NCI-H2196 treated with DMSO at 0.1 percent for 48 hours (cell line): ENCODE data around the gene RSF1.
"Not testable (repeated sequence)": the region's sequence is repeated elsewhere in the genome, so short reads cannot be mapped to it uniquely, and the experiment has no call there.

Experiments used
- DNase-seq: peaks from one replicate; lab custom pipeline; 2025; ENCODE audit not compliant: unreplicated experiment; lab: John Stamatoyannopoulos, UW

The RSF1 gene

DNA sequence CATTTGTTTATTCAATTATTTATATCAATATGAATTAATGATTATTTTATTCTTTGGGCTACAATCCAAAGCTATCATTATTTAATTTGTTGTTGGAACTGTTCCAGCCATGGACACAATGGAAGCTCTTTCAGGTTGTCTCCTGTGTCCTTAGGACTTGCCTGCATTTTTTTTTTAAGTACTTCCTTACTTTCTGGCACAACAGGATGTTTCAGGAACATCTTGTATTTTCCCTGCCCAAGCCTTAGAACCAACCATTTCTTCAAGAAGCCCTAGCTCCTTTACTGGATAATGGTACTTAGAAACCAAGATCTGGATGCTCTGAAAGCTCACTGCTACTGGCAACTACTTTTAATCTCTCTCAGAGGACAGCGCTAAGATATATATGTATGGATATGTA, 125.1 kb downstream of the RSF1 start:
- DNase-seq, result no peak

DNA sequence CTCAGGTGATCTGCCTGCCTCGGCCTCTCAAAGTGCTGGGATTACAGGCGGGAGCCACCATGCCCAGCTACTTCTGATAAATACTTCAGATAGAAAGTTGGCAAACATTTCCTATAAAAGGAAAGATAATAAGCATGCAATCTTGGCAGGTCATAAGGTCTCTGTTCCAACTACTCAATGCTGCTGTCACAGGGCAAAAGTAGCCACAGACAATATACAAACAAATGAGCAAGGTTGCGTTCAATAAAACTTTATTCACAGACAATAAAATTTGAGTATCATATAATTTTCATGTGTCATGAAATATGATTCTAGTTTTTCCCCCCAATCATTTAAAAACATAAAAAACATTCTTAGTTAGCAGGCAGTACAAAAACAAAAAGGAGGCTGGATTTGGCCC, 129.9 kb downstream of the RSF1 start:
- DNase-seq, result no peak

DNA sequence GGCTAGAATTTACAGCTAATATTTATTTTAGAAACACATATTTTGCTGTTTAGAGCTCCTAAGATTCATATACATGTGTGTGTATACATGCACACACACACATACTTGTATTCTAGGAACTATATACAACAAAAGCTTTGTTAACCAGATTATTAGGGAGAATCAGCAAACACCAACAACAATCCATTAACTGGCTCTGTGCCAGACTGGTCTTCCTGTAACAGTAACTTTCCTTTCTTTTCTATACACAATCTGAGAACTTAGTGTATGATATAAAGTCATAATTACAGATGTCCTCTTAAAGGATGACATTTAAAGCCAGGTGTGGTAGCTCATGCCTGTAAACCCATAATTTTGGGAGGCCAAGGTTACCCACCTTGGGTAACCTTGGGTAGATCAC, 133.4 kb downstream of the RSF1 start:
- DNase-seq, result no peak

DNA sequence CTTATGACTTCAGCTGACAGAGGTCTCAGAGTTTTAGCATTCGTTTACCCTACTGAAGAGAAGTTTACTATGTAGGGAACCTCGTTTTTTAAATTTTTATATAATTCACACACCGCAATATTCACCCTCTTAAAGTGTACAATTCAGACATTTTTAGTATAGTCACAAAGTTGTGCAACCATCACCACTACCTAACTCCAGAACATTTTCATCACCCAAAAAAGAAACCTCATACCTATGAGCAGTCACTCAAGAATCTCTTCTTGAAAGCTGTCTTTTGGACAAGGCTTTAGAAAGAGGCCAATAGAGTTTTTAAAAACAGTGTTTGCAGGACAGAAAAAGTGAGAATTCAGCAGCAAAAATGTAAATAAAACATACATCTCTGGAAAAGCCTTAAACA, 143.4 kb downstream of the RSF1 start:
- no peak for DNase-seq

GRCh38 chr11:77672264-77672663, 148.3 kb downstream of the RSF1 start:
- DNase-seq, result no peak

GRCh38 chr11:77669848-77670511, 150.5 kb downstream of the RSF1 start:
- peak; percentile 6 for DNase-seq

DNA sequence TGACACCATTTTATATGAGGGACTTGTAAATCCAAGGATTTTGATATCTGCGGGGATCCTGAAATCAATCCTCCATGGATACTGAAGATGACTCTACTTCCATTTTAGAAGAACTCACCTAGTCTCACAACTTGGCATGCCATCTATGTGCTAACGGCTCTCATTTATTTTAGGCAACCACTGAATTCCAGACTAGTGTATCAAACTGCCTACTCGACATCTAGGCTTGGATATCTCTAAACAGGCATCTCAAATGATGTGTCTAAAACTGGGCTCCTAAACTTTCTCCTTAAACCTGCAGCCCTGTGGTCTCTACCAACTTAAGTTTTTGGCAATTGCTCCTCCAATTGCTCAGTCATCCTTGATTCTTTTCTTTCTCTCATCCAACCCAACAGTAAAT, 151.8 kb downstream of the RSF1 start:
- DNase-seq, result no peak

GRCh38 chr11:77665240-77665965, 155.1 kb downstream of the RSF1 start:
- DNase-seq, result no peak

DNA sequence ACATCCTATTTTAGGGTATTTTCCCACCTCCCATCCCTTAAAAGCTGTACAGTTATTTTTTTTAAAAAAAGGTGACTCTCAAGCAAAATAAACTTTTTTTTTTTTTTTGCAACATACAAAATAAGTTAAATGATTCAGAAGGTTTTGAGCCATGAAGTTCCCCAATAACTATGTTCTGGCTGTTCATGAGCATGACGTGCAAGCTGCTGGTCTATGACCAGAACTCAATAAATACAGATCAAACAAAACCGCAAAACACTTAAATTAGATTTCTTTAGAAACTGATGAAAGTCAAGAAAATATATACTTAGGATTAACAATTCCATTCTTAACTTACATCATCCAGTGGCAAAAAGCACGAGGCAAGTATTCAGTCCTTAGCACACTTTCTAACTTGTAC, 158.9 kb downstream of the RSF1 start:
- DNase-seq, result no peak

DNA sequence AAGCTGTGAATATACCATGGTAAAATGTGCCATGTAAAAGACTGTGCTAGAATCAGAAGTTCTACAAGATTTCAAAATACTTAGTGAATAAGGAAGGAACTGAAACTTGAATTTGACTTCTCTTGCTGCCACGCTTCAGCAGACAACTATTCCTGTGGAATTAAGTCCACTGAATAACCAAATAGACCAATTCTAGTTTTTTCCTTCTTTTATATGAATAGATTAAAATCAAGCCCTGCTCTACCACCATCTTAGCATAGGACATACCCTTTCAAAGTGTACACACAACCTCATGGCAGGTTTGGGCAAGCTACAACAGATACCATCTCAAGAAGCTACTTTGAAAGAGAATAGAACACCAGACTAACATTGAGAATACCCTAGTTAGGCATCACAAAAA, 159.6 kb downstream of the RSF1 start:
- no peak for DNase-seq

GRCh38 chr11:77658213-77659013, 162.1 kb downstream of the RSF1 start:
- DNase-seq, result no peak

GRCh38 chr11:77656362-77656761, 164.2 kb downstream of the RSF1 start:
- DNase-seq, result no peak

DNA sequence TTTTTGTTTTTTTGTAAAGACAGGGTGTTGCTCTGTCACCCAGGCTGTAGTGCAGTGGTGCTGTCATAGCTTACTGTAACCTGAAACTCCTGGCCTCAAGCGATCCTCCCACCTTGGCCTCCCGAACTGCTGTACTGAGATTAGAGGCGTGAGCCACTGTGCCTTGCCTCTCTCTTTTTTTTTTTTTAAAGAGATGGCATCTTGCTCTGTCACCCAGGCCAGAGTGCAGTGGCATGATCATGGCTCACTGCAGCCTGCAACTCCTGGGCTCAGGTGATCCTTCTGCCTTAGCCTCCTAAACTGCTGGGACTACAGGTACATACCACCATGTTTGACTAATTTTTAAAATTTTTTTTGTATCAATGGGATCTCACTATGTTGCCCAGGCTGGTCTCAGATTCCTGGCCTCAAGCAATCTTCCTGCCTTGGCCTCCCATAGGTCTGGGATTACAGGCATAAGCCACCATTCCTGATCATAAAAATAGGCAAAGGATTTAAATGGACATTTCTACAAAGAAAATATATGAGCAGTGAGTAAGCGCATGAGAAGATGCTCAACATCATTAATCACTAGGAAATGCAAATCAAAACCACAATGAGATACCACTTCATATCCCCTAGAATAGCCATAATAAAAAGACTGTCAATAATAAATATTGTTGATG, 165.6 kb downstream of the RSF1 start:
- no peak for DNase-seq

- no peak for DNase-seq
These were observed 170.4 kb downstream of the RSF1 start for GRCh38 chr11:77650123-77650522.

DNA sequence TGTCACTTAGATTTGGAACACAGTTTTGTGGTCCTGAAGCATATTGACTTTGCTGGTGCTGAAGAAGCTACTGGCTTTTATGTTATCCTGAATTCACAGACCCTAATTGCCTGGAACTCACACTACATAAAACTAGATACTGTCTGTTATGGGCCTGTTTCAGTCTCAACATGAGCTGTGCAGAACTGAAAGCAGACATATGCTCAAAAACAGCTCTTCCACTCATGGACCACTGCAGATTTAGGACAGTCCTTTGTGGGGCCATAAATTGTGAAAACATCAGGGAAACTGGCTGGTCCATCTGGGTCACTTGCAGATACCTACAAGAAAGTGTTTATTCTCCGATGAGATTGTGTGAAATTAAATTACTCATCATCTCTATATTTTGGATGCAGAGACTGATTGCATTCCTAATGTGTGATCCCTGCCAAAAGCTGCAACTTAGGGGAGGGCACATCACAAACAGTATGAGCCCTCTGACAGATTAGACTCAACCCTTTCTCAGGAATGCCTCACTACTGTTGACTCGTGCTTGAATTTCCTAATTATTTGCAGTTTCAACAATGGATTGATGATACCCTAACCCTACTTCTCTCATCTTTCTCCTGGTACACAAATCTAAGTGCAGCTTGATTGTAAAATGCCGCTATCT, 172.7 kb downstream of the RSF1 start:
- DNase-seq, result no peak

GRCh38 chr11:77644887-77645286, 175.6 kb downstream of the RSF1 start:
- no peak for DNase-seq

DNA sequence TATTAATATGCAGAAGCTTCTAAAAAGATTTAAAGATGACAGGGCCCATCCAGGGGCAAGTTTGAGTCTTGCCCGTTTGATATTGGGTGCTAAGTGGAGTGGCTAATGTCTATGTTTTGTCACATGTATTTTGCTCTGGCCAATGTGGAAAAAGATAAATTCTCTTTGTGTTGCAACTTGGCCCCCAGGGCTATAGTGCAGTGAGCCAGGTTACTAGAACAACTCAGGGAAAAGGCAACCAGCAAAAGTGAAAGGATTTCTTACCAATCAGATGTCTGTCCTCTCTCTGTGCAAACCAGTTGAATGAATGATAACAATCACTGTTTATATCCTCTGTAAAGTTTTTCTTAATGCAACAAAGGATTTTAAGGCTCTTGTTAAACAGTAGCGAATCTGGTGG, 178.3 kb downstream of the RSF1 start:
- DNase-seq, result no peak

DNA sequence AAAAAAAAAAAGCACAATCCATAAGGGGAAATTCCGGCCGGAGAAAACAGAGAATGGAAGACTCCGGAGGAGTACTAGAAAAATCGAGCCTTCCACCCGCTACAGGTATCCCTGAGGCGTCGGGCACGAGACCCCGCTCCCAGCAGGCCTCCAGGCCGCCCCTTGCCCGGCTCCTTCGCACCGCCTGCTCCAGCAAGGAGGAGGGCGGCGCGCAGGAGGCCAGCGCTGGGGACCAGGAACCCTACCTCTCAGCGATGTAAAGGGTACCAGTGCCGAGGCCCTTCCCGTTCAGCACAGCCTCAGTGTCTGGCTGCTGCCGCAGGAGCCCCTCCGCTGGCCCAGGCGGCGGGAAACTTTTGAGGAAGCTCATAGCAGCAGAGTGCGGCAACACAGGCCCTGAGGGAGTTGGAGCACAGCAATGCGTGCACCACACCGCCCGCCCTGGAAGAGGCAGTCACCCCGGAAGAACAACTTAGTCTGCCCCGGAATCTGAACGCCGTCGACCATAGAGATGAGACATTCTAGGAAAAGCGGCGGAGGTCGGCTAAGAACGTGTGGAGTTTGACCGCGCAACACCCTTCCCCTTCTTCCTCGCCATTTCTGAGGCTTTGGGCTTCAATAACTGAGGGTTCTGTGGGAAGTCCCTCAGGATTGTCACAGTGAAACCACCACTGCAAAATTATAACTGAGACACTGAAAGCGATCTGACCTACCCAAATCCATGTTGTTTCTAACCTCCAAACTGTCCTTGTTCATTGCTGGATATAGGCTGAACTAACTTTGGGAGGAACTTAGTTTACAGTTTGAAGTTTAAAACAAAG, 183.0 kb downstream of the RSF1 start, which contains the start of gene CLNS1A:
Gene CLNS1A, minus strand, starts transcription at position 450 of the 821 bp plus-strand sequence. Its CDS starts 80 bp downstream, at position 370.
- peak; percentile 87 for DNase-seq

DNA sequence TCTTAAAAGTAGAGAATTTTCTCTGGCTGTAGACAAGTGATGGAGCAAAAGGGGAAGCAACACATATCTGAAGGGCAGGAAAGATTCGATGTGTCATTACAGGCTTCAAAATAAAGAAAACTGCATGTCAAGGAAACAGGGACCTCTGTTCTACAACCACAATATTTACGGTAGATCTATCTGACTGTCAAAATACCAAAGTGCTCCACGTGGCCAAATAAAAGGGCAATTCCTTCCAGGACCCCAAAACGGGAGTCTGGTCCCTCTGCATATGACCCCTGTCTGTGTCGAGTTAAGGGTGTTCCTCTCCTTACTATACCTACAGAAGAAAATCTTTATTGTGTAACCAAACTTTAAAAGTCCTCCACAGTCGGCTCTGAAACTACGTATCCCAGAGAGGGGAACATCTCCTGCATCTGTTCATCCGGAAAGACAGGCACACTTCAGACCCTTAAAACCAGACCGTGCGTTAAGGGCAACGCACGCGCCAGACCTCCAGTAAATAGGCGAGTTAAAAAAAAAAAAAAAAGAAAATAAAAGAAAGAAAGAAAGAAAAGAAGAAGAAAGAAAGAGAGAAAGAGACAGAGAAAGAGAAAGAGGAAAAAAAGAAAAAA, 183.7 kb downstream of the RSF1 start:
- no peak for DNase-seq

GRCh38 chr11:77633926-77634325, 186.6 kb downstream of the RSF1 start:
- not testable (repeated sequence) for DNase-seq
